Mesothelial cell of epicardium (in vitro differentiated cells): Measurements from ENCODE around the gene PRKD2. TPM values are rescaled to one million over a fixed set of nuclear protein-coding genes. Genes with fewer than 3 reads are reported as not detected.

ENCODE experiments used
- DNase-seq, 2 experiments: peaks; one replicate each; pipeline ENCODE4 v3.0.0; 2021; ENCODE audit warnings: low spot score in 2 of 2; ENCODE audit not compliant: unreplicated experiment in 2 of 2
- H3K27ac Mint-ChIP-seq: 2 replicates; pipeline ENCODE4 v1.8.0; 2021; ENCODE audit warnings: mixed read lengths
- H3K27me3 Mint-ChIP-seq: 2 replicates; pipeline ENCODE4 v1.8.0; 2021; ENCODE audit warnings: low read depth, mixed read lengths
- H3K36me3 Mint-ChIP-seq: 2 replicates; pipeline ENCODE4 v1.8.0; 2021; ENCODE audit warnings: mixed read lengths
- H3K4me1 Mint-ChIP-seq: 2 replicates; pipeline ENCODE4 v1.8.0; 2021; ENCODE audit warnings: mixed read lengths
- H3K4me3 Mint-ChIP-seq: 2 replicates; pipeline ENCODE4 v1.8.0; 2021; ENCODE audit warnings: mild to moderate bottlenecking, moderate library complexity, mixed read lengths
- H3K9me3 Mint-ChIP-seq: 2 replicates; pipeline ENCODE4 v1.8.0; 2021; ENCODE audit warnings: mixed read lengths
- CTCF ChIP-seq: fragments of 200-600 bp; sonication (generic); IDR thresholded peaks from one replicate; pipeline ENCODE4 v1.5.0; 2021; ENCODE audit warnings: antibody characterized with exemption; ENCODE audit not compliant: unreplicated experiment
- total RNA-seq: library from RNA; stranded (reverse); gene quantifications from 3 replicates; pipeline ENCODE4 v1.2.1, GENCODE V29; 2021

Gene PRKD2
- total RNA-seq, 1 donor from 2014 or later = 74.7 TPM

- DNase-seq = no peak
- no peak overlapping the region for H3K4me3 Mint-ChIP-seq
- peaks cover 15% of the 10 kb centered on the region for H3K4me1 Mint-ChIP-seq
- peaks cover 12% of the 10 kb centered on the region for H3K36me3 Mint-ChIP-seq
- TF ChIP-seq CTCF = no peak
- H3K27ac Mint-ChIP-seq = peak overlapping the region; percentile 41
- H3K9me3 Mint-ChIP-seq = no peaks in the 10 kb centered on the region
- H3K27me3 Mint-ChIP-seq = peaks cover 35% of the 10 kb centered on the region
These were observed 62.2 kb downstream of the PRKD2 start for GRCh38 chr19:46654621-46655152.

GRCh38 chr19:46650445-46650844 lies 66.5 kb downstream of the PRKD2 start:
- no peak overlapping the region for H3K27ac Mint-ChIP-seq
- H3K36me3 Mint-ChIP-seq = peaks cover 25% of the 10 kb centered on the region
- TF ChIP-seq CTCF = no peak
- H3K4me1 Mint-ChIP-seq = peaks cover 14% of the 10 kb centered on the region
- H3K27me3 Mint-ChIP-seq = peaks cover 62% of the 10 kb centered on the region
- DNase-seq = no peak
- peaks cover 6% of the 10 kb centered on the region for H3K9me3 Mint-ChIP-seq
- no peak overlapping the region for H3K4me3 Mint-ChIP-seq

GRCh38 chr19:46648961-46649960 lies 67.7 kb downstream of the PRKD2 start:
- DNase-seq = no peak
- Mint-ChIP-seq H3K27ac (no peak overlapping the region), H3K27me3 (peaks cover 70% of the 10 kb centered on the region), H3K9me3 (peaks cover 6% of the 10 kb centered on the region), H3K36me3 (peaks cover 25% of the 10 kb centered on the region), H3K4me3 (peak overlapping the region; percentile 28), H3K4me1 (peaks cover 9% of the 10 kb centered on the region)
- no peak for TF ChIP-seq CTCF

- peaks cover 9% of the 10 kb centered on the region for H3K4me1 Mint-ChIP-seq
- H3K27ac Mint-ChIP-seq = peak overlapping the region; percentile 47
- peaks cover 25% of the 10 kb centered on the region for H3K36me3 Mint-ChIP-seq
- H3K9me3 Mint-ChIP-seq = peaks cover 6% of the 10 kb centered on the region
- peak overlapping the region; percentile 40 for H3K4me3 Mint-ChIP-seq
- peaks cover 67% of the 10 kb centered on the region for H3K27me3 Mint-ChIP-seq
- no peak for TF ChIP-seq CTCF
- DNase-seq = no peak
These were observed 68.6 kb downstream of the PRKD2 start for GRCh38 chr19:46648060-46648960.

- no peak for TF ChIP-seq CTCF
- H3K4me1 Mint-ChIP-seq = peaks cover 9% of the 10 kb centered on the region
- H3K27ac Mint-ChIP-seq = no peak overlapping the region
- H3K36me3 Mint-ChIP-seq = peaks cover 22% of the 10 kb centered on the region
- peaks cover 67% of the 10 kb centered on the region for H3K27me3 Mint-ChIP-seq
- H3K4me3 Mint-ChIP-seq = no peak overlapping the region
- peaks cover 6% of the 10 kb centered on the region for H3K9me3 Mint-ChIP-seq
- DNase-seq = no peak
These were observed 70.5 kb downstream of the PRKD2 start for GRCh38 chr19:46646402-46646801.
